Esophagus muscularis mucosa (tissue), 3 donors: ENCODE measurements around the gene HHEX.
"Not testable (repeated sequence)": the region's sequence is repeated elsewhere in the genome, so short reads cannot be mapped to it uniquely, and the experiment has no call there.

ENCODE experiments used
- EP300 ChIP-seq: sonication (generic); formaldehyde crosslinking; IDR thresholded peaks from one replicate; pipeline ENCODE4 v1.6.1; 2017; ENCODE audit warnings: antibody characterized with exemption
- TF ChIP-seq, protein P1 (sequence below), 3 experiments: fragments of 200-600 bp in 2 of 3; fragments of 450-650 bp in 1 of 3; sonication (generic) in 2 of 3; IDR thresholded peaks; one replicate each; pipeline ENCODE4 v1.5.1; 2017 to 2019; ENCODE audit warnings: antibody characterized with exemption in 3 of 3, mild to moderate bottlenecking in 2 of 3, moderate library complexity in 1 of 3

DNA sequence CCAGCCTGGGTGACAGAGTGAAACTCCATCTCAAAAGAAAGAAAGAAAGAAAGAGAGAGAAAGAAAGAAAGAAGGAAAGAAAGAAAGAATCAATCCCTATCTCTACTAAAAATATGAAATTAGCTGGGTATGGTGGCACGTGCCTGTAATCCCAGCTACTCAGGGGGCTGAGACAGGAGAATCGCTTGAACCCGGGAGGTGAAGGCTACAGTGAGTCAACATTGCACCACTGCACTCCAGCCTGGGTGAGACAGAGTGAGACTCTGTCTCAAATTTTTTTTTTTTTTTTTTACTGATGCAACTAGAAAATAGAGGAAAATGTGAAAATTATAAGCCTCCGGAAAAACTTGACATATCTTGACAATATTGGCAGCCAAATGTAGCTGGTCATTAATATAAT is 52.0 kb downstream of the HHEX start:
- TF ChIP-seq, protein P1, sequence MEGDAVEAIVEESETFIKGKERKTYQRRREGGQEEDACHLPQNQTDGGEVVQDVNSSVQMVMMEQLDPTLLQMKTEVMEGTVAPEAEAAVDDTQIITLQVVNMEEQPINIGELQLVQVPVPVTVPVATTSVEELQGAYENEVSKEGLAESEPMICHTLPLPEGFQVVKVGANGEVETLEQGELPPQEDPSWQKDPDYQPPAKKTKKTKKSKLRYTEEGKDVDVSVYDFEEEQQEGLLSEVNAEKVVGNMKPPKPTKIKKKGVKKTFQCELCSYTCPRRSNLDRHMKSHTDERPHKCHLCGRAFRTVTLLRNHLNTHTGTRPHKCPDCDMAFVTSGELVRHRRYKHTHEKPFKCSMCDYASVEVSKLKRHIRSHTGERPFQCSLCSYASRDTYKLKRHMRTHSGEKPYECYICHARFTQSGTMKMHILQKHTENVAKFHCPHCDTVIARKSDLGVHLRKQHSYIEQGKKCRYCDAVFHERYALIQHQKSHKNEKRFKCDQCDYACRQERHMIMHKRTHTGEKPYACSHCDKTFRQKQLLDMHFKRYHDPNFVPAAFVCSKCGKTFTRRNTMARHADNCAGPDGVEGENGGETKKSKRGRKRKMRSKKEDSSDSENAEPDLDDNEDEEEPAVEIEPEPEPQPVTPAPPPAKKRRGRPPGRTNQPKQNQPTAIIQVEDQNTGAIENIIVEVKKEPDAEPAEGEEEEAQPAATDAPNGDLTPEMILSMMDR (IDR thresholded peaks at IDR 0.05) = not testable (repeated sequence)
- TF ChIP-seq EP300 = not testable (repeated sequence)
